ENCODE results near the gene TMED5. TPM values are rescaled to one million over a fixed set of nuclear protein-coding genes. Genes with fewer than 3 reads are reported as not detected.
"Not testable (repeated sequence)": the region's sequence is repeated elsewhere in the genome, so short reads cannot be mapped to it uniquely, and the experiment has no call there.

The TMED5 gene
- polyA plus RNA-seq, 1 of the 3 experiments (the other 2 are of a cell fraction) = 24.2 TPM

GRCh38 chr1:93172778-93173177 is 7.4 kb downstream of the TMED5 start:
- no peak for DNase-seq
- peaks cover 99% of the 10 kb centered on the region for H3K79me2 ChIP-seq (ENCODE audit: insufficient read depth)
- CTCF ChIA-PET = interaction anchor here (0.6 kb wide), 1 partner anchor 178 kb away, joined by 3 read pairs; no protein-coding TSS in a partner anchor
- no peaks in the 10 kb centered on the region for H3K27me3 ChIP-seq (ENCODE audit: insufficient read depth)
- peaks cover 59% of the 10 kb centered on the region for H4K20me1 ChIP-seq (ENCODE audit: insufficient read depth)
- no peak overlapping the region for H3K9ac ChIP-seq
- H3K9me2 ChIP-seq = no peaks in the 10 kb centered on the region
- H3K36me3 ChIP-seq (replicated peaks in 1 of 2; ENCODE audit: control insufficient read depth in 1 of 2, insufficient read depth in 2 of 2, low read length in 1 of 2) = peaks cover 3 to 26% of the 10 kb centered on the region in 2 experiments
- H3K9me3 ChIP-seq = 0 out of 2 replicates have a peak, but pooled peaks cover 4% of the 10 kb centered on the region
- peaks cover 0 to 21% of the 10 kb centered on the region in 2 experiments; a peak in 1 of 4 replicates for H3K4me1 ChIP-seq (ENCODE audit: control insufficient read depth in 1 of 2, insufficient read depth in 2 of 2, low read depth in 1 of 2, low read length in 1 of 2)
- peak overlapping the region in 1 of 2 experiments; percentile 8; a peak in 1 of 4 replicates for H3K27ac ChIP-seq (ENCODE audit: low read depth in 2 of 2, low read length in 1 of 2)
- no peak overlapping the region for H3K4me3 ChIP-seq (ENCODE audit: low read depth in 2 of 2, low read length in 1 of 2)
- 13% methylated on average over 1 of the region's 1 CpG for WGBS (ENCODE audit: low lambda C conversion rate)
- peaks cover 6% of the 10 kb centered on the region for H3F3A ChIP-seq (replicated peaks; ENCODE audit: insufficient read depth)
- POLR2A ChIA-PET = no interaction called here
- peak overlapping the region; percentile 5; the same call in 1 of the 2 replicates for H3K4me2 ChIP-seq
- no peak for TF ChIP-seq USF2 (IDR thresholded peaks at IDR 0.05; ENCODE audit: borderline replicate concordance, low read depth, low read length)
- TF ChIP-seq TCF12 (IDR thresholded peaks at IDR 0.05) = peak; percentile 55
- no peak for TF ChIP-seq NRF1 (IDR thresholded peaks at IDR 0.05; ENCODE audit: low read depth, low read length)
- 0 out of 2 replicates have a peak, but pooled peaks have one; percentile 29 for TF ChIP-seq TEAD4 (IDR thresholded peaks at IDR 0.05; ENCODE audit: borderline replicate concordance, insufficient read depth)
- no peak for TF ChIP-seq GATA2 (CRISPR knock-in tag; IDR thresholded peaks at IDR 0.05)
- no peak for TF ChIP-seq TAF1 (IDR thresholded peaks at IDR 0.05; ENCODE audit: borderline replicate concordance, low read depth, low read length)
- H2AFZ ChIP-seq (ENCODE audit: low read depth) = no peak overlapping the region

- Histone ChIP-seq H3K36me3 (replicated peaks in 1 of 2; ENCODE audit: control insufficient read depth in 1 of 2, insufficient read depth in 2 of 2, low read length in 1 of 2) (peaks cover 3 to 29% of the 10 kb centered on the region in 2 experiments), H3F3A (replicated peaks; ENCODE audit: insufficient read depth) (peaks cover 6% of the 10 kb centered on the region), H3K4me3 (ENCODE audit: low read depth in 2 of 2, low read length in 1 of 2) (no peak overlapping the region), H3K9me2 (no peaks in the 10 kb centered on the region), H3K9ac (no peak overlapping the region), H4K20me1 (ENCODE audit: insufficient read depth) (peaks cover 48% of the 10 kb centered on the region), H3K4me1 (ENCODE audit: control insufficient read depth in 1 of 2, insufficient read depth in 2 of 2, low read depth in 1 of 2, low read length in 1 of 2) (peaks cover 0 to 21% of the 10 kb centered on the region in 2 experiments; a peak in 1 of 4 replicates), H3K27ac (ENCODE audit: low read depth in 2 of 2, low read length in 1 of 2) (no peak overlapping the region), H2AFZ (ENCODE audit: low read depth) (no peak overlapping the region), H3K9me3 (0 out of 2 replicates have a peak, but pooled peaks cover 11% of the 10 kb centered on the region), H3K79me2 (ENCODE audit: insufficient read depth) (peaks cover 99% of the 10 kb centered on the region), H3K27me3 (ENCODE audit: insufficient read depth) (no peaks in the 10 kb centered on the region), H3K4me2 (no peak overlapping the region)
- 90% methylated on average over 1 of the region's 1 CpG for WGBS (ENCODE audit: low lambda C conversion rate)
- DNase-seq = no peak
- no peak for TF ChIP-seq NFIC (IDR thresholded peaks at IDR 0.05; ENCODE audit: borderline replicate concordance)
- TF ChIP-seq FOXJ3 (CRISPR knock-in tag; IDR thresholded peaks at IDR 0.05) = no peak
- TF ChIP-seq RXRA (IDR thresholded peaks at IDR 0.05; ENCODE audit: borderline replicate concordance, low read depth) = no peak
- no peak for TF ChIP-seq EP300 (IDR thresholded peaks at IDR 0.05; ENCODE audit: borderline replicate concordance in 1 of 2, low read depth in 1 of 2, low read length in 1 of 2)
- no peak for TF ChIP-seq TCF12 (IDR thresholded peaks at IDR 0.05)
- TF ChIP-seq TAF1 (IDR thresholded peaks at IDR 0.05; ENCODE audit: borderline replicate concordance, low read depth, low read length) = no peak
- no peak for TF ChIP-seq YY1 (IDR thresholded peaks at IDR 0.05; ENCODE audit: low read depth)
- no peak for TF ChIP-seq JUND (IDR thresholded peaks at IDR 0.05)
- TF ChIP-seq TEAD4 (IDR thresholded peaks at IDR 0.05; ENCODE audit: borderline replicate concordance, insufficient read depth) = no peak
- TF ChIP-seq GATA2 (CRISPR knock-in tag; IDR thresholded peaks at IDR 0.05) = no peak
- no peak for TF ChIP-seq USF1 (IDR thresholded peaks at IDR 0.05; ENCODE audit: borderline replicate concordance, low read depth)
- no peak for TF ChIP-seq ELF1 (IDR thresholded peaks at IDR 0.05)
- TF ChIP-seq RAD21 (IDR thresholded peaks at IDR 0.05; ENCODE audit: low read length) = no peak
- no peak for TF ChIP-seq ZBTB33 (IDR thresholded peaks at IDR 0.05; ENCODE audit: borderline replicate concordance, low read depth)
- no peak for TF ChIP-seq IRF3 (IDR thresholded peaks at IDR 0.05; ENCODE audit: low read depth, low read length)
- POLR2A ChIA-PET = no interaction called here
- CTCF ChIA-PET = no interaction called here
These were observed 8.6 kb downstream of the TMED5 start for GRCh38 chr1:93171549-93172034.

GRCh38 chr1:93170141-93170678 is 10.0 kb downstream of the TMED5 start:
- H4K20me1 ChIP-seq (ENCODE audit: insufficient read depth) = peaks cover 38% of the 10 kb centered on the region
- CTCF ChIA-PET = interaction anchor here (0.6 kb wide), 1 partner anchor 139 kb away, joined by 3 read pairs; no protein-coding TSS in a partner anchor
- not testable (repeated sequence) for H2AFZ ChIP-seq (ENCODE audit: low read depth)

More at GRCh38 chr1:93170141-93170678, 10.0 kb downstream of the TMED5 start:
- H3K9me2 ChIP-seq; H3K4me3 ChIP-seq (ENCODE audit: low read depth in 2 of 2, low read length in 1 of 2); H3K27ac ChIP-seq (ENCODE audit: low read depth in 2 of 2, low read length in 1 of 2); H3K9ac ChIP-seq; H3K27me3 ChIP-seq (ENCODE audit: insufficient read depth); H3K4me2 ChIP-seq; POLR2A ChIA-PET; H3F3A ChIP-seq (replicated peaks; ENCODE audit: insufficient read depth); DNase-seq: not testable (repeated sequence)
- peaks cover 99% of the 10 kb centered on the region for H3K79me2 ChIP-seq (ENCODE audit: insufficient read depth)
- H3K4me1 ChIP-seq (ENCODE audit: control insufficient read depth in 1 of 2, insufficient read depth in 2 of 2, low read depth in 1 of 2, low read length in 1 of 2) = peaks cover 0 to 21% of the 10 kb centered on the region in 2 experiments; a peak in 1 of 4 replicates
- 0 out of 2 replicates have a peak, but pooled peaks cover 11% of the 10 kb centered on the region for H3K9me3 ChIP-seq
- peaks cover 0 to 26% of the 10 kb centered on the region in 2 experiments for H3K36me3 ChIP-seq (replicated peaks in 1 of 2; ENCODE audit: control insufficient read depth in 1 of 2, insufficient read depth in 2 of 2, low read length in 1 of 2)
- WGBS (ENCODE audit: low lambda C conversion rate) = 100% methylated on average over 26 of the region's 36 CpGs
